Fibroblast of skin of right biceps (primary cell): Measurements from ENCODE around the gene SHOC2.

ENCODE experiments used
- DNase-seq: peaks from one replicate; pipeline ENCODE4 v3.0.0-alpha.2; 2013

Gene SHOC2

DNA sequence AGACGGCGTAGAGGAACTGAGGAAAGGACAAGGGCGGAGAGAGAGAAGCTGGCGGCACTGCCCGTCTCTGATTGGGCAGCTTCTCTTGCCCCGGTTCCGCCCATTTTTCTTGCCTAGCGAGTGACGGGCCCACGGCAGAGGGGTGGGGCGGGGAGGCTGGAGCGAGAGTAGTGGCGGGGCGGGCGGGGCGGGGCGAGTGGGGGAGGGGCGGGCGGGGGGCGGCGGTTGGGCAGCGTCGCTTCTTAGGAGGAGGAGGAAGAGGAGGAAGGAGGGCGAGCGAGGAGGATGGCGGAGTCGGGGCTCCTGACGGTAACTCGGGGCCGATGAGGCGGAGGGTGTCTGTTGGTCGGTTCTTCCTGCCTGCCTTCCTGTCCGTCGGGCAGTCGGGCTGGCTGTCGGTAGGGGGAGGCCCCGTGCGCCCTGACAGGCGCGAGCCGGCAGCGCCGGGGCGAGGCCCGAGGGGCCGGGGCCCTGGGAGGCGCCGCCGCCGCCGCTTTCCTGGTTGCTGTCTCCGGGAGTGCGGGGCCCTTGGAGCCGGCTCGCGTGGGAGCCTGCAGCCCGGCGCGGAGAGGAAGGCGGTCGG is at the start of gene SHOC2:
SHOC2 (plus strand) TSS at position 256 of the 583 bp plus-strand sequence. CDS start 44,755 bp downstream, outside the sequence.
- DNase-seq, result no peak

DNA sequence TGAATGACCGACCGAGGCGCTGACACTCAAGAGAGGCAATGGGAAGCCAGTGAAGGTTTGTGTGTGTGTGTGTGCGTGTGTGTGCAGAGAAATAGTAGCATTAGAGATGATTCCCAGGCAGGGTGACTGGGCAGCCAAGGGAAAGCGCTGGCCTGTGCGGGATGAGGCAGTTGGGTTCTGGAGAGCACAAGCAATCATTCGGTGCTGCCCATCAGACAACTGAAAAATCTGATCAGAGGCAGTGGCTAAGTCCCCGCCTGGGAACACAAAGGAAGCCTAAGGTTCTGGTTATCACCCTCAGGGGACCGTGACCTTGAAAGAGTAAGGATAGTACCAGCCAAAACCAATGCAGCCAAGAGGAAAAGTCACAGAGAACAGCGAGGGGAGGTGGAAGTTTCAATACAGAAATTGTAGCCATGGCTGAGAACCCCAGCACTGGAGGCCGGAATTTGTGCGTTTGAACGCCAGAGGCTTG is 48.5 kb upstream of the SHOC2 start:
- DNase-seq, result peak; percentile 26

DNA sequence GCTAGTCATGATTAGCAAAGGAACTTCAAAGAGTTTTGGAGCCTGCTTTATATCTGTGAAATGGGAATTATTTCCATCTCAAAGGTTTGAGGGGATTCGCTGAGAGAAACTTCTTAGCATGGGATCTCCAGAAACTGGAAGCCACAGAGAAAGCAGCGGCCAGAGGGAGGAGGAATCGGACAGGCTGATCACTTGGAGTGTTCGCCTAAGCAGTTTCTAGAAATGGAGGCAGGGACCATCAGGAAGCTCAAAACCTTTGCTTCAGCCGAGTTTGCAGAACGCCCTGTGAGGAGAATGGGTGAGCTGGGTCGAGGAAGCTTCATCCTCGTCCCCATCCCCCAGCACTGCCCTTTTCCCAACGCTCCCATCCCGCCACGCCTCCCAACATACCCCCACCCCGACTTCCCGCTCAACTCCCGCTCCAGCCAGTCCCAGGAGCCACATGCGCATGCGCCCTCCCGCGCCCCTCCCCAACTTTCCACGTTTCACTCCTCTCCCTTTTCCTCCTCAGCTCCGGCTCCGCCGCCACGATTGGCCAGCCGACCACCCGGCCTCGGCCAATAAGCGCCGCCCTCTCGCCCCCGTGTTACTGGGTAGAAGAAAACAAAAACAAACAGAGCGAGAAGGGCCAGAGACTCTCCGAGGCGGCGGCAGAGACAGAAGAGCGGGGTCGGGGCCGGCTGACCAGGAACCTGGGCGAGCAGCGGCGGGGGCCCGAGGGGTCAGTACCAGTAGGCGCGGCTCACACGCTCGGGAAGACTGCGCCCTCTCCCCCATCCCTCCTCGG is 47.9 kb upstream of the SHOC2 start, which contains the start of gene PDCD4:
PDCD4 (plus strand) TSS at position 631 of the 787 bp plus-strand sequence. CDS start 4,100 bp downstream, outside the sequence.
- DNase-seq, result peak; percentile 99

DNA sequence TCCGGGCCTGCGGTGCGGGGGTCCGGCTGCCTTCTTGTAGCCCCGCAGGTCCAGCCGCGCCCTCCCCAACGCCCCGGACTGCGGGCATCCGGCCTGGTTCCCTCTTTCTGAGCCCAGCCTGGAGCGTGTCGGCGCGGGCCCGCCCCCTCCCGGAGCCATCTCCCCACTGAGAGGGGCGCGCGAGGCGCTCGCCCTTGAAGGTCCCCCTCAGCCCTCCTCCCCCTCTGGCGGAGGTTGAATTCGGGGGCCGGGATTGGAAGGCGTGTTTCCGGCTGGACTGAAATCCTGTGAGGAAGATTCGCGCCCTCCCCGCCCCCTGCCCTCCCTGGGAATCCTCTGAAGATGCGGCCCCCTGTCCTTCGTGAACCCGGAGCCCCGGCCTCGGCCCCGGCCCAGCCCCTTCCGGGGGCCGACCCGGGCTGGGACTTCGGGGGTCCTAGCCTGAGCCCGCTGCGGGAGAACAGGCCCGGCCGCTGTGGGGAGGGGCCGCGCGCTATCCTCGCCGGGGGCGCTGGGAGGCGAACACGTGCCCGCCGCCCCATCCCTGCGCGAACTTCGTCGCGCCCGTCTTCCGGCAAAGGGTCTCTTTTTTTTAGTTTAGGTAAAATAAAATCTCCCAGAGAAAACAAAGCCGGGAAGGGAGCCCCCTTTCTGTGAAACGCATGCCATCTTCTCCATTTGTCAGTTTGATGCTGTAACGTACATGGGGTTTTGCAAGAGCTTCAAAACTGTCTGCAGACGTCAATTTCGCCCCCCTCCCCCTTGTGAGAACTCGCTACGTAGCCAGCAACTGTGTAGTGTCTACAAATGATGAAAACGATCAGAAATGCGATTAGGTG is 47.0 kb upstream of the SHOC2 start:
- peak; percentile 88 for DNase-seq

DNA sequence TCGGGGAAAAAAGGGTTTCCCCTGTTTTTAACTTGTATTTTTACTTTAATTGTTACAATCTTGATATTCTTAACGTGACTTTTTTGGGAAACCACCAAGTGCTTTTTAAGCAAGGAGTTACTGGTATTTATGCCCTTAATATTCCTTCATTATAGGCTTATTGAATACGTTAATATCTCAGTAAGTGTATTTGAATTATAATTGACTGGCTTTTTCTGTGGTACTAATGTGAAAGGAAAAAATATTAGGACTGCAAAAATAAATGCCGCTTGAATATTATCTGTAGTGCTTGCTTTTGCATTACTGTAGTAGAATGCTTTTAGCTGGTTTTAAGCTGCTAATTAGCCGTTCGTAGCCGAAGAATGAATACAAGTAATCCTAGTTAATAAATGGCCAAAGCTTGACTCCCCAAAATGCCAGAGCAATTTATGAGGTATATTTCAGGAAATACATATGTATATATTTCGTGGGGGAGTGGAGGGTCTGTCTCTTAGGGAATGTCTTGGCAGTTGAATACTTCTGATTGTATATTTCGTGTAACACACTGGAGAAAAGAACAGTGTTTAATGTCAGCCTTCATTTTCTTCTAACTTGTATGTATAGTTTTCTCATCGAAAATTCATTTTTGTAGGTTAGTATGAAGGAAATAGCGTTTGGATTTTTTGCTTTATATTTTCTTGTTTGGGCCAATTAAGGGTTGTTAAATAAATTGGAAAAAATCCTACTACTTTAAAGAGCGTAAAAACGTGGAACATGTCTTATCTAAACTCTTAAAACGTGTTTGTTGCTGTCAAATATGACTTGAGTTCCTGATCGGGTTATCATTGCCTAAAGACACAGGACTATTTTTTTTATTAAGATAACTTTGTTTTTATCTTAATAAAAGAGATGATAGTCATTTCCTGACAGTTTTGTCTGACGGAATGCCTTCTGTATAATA is 46.1 kb upstream of the SHOC2 start:
- no peak for DNase-seq

DNA sequence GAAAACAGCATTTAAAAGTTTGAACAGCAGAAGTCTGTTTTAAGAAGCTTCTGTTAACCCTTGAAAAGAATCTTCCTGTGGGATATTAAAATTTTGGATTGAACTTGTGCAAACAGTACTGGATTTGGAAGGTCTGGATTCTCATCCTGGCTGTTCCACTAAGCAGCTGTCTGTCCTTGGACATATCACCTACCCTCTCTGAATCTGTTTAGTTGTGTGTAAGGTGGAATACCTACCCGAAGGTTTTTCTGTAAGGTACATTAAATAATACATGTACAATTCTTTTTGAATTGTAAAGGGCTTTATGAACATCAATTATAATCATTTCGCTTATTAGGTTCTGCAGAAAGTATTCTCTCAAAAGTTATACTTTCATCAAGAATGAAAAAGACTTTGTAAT is 45.5 kb upstream of the SHOC2 start:
- DNase-seq, result no peak

DNA sequence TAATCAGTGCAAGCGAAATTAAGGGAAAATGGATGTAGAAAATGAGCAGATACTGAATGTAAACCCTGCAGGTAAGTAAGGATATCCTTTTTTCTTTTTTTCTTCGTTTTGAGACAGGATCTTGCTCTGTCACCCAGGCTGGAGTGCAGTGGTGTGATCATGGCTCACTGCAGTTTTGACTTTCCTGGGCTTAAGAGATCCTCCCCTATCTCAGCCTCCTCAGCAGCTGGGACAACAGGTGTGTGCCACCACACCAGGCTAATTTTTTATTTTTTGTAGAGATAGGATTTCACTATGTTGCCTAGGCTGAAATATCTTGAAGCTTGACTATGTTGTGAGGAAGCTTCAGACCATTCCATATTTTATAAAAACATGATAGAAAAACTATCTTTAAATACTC is 43.4 kb upstream of the SHOC2 start:
- no peak for DNase-seq

DNA sequence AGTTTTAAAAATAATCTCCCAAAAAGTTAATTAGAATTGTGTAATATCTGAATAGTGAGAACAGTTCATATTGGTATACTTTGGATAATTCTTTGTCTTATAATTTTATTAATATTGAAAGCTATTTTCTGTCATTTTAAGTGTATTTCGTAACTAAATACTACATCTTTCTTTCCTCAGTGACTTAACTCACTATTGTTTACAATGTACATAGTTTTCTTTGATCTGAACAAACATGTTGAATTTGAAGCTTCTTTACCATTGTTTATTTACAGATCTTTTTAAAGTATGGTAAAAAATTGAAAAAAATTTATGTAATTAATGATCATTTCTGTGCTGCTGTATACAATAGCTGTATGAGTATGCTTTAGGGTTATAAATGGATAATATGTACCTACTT is 42.6 kb upstream of the SHOC2 start:
- DNase-seq, result no peak

DNA sequence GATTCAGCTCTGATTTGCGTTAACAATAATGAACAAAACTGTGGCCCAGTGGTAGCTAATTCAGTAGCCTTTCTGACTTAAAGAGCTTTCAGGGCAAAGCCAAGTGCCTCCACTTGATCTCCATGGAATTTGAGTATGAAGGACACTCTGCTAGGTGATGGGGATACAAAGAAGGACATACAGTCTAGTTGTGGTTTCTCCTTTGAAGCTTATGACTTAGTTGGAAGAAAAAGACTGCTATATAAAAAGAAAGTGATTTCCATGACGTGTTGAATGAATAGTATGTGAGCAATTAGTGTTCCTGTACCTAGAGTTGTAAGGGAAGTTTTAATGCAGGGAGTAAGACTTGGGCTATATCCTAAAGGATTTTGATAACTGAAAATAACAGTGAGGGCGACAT is 39.4 kb upstream of the SHOC2 start:
- no peak for DNase-seq

DNA sequence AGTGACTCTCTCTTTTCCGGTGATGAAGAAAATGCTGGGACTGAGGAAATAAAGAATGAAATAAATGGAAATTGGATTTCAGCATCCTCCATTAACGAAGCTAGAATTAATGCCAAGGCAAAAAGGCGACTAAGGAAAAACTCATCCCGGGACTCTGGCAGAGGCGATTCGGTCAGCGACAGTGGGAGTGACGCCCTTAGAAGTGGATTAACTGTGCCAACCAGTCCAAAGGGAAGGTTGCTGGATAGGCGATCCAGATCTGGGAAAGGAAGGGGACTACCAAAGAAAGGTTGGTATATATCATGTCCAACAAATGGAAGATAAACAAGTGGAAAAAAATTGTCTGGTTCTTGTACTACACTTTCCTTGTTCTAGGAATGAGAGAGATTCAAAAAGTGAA is 38.2 kb upstream of the SHOC2 start:
- no peak for DNase-seq

DNA sequence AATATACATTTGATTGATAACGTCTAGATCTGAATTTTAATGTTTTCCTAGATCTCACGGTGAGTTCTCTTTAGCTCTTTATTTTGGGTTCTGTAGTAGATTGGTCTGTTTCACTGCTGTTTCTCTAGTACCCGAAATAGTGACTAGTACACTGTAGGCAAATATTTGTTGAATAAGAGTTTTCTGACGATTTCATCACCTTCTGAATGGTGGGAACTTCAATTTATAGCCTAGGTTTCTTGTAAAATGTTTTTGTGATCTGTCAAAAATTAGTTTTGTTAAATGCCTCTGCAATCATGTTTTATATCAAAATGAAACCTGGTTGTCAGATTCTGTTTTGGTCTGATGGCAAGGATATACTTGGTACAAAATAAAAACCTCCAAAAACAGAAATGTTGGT is 37.5 kb upstream of the SHOC2 start:
- DNase-seq, result no peak

DNA sequence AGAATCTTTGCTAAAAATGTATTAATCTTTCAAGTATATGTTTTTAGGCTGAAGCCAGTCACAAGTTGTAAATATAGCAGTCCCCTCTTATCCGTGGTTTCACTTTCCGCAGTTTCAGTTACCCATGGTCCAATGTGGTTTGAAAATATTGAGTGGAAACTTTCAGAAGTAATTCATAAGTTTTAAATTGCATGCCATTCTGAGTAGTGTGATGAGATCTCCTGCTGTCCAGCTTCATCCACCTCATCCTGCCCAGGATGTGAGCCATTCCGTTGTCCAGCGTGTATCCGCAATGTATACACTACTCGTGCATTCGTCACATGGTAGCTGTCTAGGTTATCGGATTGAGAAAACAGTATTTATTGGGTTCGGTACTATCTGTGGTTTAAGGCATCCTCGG is 35.5 kb upstream of the SHOC2 start:
- DNase-seq, result no peak

DNA sequence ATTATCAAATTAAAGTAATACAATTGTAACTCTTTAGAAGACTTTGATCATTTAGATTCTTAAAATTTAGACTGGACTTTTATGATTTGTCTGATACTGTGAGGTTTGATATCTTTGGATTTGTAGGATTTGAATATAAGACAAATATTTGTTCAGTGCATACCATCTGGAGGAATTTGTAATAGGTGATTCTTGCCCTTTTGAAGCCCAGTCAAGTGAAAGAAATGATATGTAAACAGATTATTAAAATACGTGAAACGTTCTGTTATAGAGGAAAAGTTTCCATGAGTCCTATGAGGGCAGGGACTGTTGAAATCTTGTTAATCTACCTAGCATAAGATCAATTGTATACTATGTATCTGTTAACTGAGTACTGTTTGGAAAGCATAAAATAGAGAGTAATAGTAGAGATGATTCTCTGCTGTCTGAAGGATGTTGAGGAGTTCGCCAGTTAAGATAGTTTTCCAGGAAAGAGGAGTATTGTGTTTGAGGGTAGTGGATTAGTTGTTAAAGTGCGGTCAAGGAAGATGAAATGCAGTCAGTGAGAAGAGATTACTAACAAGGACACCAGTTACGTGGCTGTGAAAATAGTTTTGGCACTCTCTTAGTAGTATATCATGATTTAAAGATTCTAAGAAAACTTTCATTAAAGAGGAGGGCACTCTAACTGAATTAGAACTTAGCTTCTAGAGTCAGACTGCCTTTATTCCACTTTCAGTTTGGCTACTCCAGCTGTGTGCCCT is 33.3 kb upstream of the SHOC2 start:
- no peak for DNase-seq

DNA sequence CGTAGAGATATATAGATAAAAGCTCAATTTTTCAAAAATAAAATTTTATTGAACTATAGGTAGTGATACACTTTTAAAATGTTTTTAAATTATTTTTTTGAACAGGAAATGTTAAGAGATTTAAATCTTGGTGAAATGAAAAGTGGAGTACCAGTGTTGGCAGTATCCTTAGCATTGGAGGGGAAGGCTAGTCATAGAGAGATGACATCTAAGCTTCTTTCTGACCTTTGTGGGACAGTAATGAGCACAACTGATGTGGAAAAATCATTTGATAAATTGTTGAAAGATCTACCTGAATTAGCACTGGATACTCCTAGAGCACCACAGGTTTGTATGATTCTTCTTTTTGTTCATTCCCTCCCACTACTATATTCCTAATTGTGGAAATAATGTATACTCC is 31.8 kb upstream of the SHOC2 start:
- DNase-seq, result no peak

DNA sequence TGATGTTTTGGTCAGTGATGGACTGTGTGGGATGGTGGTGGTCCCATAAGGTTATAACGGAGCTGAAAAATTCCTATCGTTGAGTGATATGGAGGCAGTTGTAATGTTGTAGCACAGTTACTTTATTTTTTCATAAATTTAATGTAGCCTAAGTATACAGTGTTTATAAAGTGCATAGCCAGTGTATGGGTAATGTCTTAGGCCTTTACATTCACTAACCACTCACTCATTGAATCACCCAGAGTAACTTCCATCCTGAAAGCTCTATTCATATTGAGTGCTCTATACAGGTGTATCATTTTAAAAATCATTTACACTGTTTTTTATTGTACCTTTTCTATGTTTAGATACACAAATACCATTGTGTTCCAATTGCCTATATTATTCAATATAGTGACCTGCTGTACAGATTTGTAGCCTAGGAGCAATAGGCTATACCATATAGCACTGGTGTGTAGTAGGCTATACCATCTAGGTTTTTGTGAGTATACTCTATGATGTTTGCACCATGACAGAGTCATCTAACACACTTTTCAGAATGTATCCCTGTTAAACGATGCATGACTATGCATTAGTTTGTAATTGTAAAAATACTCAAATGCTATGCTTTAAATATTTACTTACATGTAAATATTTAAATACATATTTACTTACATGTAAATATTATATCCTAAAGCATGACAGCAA is 26.7 kb upstream of the SHOC2 start:
- DNase-seq, result no peak

DNA sequence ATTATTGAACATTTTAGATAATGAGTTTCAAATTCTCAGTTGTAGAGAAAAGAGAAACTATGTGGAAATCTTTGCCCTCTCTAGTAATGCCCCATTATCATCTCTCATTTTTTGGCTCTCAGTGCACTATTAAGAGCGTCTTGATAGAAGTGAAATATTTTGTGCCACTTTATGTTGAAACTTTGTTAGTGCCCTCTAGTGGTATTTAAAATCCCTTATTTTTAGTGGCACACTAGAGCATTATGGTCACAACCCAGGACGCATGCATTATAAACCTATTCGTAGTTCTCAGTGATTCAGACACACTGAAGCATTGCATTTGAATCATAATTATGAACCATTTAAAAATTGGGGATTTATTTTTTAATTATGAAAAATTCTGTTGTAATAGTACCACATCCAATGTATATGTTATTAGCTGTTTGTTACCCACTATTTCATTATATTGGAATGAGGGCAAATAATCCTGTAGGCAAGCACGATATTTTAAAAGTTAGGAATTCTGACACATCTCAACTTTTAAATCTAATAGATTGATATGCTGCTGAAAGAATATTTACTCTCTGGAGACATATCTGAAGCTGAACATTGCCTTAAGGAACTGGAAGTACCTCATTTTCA is 25.7 kb upstream of the SHOC2 start:
- peak; percentile 46 for DNase-seq

DNA sequence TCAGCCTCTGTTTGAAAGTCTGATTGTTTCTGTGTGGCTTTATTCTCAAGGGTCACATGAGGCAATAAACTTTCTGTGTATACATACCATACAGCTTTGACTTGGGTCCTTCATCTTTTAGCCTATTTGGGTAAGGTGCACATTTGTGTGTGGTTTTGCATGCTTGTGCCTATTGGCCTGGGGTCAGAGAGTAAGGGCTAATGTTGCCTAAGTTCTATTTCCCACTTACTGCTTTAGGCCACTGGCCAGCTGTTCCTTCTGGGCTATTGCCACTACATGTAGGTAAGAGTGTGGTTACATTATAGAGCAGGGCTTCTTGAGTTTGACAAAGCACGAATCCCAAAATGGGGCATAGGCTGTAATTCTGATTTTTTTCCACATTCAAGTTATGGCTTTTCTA is 22.2 kb upstream of the SHOC2 start:
- DNase-seq, result no peak

DNA sequence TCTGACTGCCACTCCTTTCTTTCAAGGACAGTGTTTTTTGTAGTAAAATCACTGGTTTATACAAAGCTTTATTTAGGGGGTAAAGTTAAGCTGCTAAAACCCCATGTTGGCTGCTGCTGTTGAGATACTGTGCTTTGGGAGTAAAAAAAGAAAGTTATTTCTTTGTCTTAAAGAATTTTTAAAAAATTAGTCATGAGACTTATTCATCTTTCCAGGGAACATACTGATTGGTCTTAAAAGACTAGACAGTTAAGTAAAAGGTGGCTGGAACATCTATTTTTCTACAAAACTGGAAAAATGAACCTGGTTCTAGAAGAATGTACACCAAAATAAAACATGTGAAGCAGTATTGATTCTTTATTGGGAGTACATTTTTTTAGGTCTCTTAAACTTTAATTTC is 21.0 kb upstream of the SHOC2 start:
- peak; percentile 24 for DNase-seq

DNA sequence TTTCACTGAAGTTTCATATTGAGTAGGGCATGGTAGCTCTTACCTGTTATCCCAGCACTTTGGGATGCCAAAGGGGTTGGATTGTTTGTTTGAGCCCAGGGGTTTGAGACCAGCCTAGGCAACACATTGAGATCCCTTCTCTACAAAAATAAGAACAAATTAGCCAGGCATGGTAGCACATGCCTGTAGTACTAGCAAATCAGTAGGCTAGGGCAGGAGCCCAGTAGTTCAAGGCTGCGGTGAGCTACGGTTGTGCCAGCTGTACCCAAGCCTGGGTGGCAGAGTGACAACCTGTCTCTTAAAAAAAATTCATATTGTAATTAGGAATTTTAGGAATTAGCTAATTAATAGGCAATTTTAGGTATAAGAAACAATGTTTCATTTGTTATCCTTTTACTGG is 18.4 kb upstream of the SHOC2 start:
- DNase-seq, result no peak
